Superior temporal gyrus (tissue), 1 donor: ENCODE data around the gene SLC34A1.
A peak's percentile ranks its signal among the peaks of the same experiment; 100 is the strongest.

Source experiments
- DNase-seq: peaks from one replicate; pipeline ENCODE4 v3.0.0-alpha.2; 2016; ENCODE audit errors: extremely low spot score

SLC34A1 gene

GRCh38 chr5:177446200-177447065 is 62.2 kb downstream of the SLC34A1 start, which contains the start of gene PRR7:
PRR7 (plus strand) TSS chr5:177446814; CDS start chr5:177455068, 8,254 bp downstream.
- DNase-seq, result peak; percentile 76

- peak; percentile 61 for DNase-seq
These were observed 62.9 kb downstream of the SLC34A1 start for GRCh38 chr5:177447066-177447610.

GRCh38 chr5:177447611-177448243 is 63.5 kb downstream of the SLC34A1 start:
- peak; percentile 92 for DNase-seq
